Activated CD4-positive, CD25-positive, alpha-beta regulatory T cell (primary cell): Measurements from ENCODE around the gene PIGU.
"Not testable (repeated sequence)": the region's sequence is repeated elsewhere in the genome, so short reads cannot be mapped to it uniquely, and the experiment has no call there.

Experiments
- DNase-seq, 4 experiments: peaks; one replicate each; lab custom pipeline; 2025; lab: John Stamatoyannopoulos, UW

Gene PIGU, protein sequence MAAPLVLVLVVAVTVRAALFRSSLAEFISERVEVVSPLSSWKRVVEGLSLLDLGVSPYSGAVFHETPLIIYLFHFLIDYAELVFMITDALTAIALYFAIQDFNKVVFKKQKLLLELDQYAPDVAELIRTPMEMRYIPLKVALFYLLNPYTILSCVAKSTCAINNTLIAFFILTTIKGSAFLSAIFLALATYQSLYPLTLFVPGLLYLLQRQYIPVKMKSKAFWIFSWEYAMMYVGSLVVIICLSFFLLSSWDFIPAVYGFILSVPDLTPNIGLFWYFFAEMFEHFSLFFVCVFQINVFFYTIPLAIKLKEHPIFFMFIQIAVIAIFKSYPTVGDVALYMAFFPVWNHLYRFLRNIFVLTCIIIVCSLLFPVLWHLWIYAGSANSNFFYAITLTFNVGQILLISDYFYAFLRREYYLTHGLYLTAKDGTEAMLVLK

DNA sequence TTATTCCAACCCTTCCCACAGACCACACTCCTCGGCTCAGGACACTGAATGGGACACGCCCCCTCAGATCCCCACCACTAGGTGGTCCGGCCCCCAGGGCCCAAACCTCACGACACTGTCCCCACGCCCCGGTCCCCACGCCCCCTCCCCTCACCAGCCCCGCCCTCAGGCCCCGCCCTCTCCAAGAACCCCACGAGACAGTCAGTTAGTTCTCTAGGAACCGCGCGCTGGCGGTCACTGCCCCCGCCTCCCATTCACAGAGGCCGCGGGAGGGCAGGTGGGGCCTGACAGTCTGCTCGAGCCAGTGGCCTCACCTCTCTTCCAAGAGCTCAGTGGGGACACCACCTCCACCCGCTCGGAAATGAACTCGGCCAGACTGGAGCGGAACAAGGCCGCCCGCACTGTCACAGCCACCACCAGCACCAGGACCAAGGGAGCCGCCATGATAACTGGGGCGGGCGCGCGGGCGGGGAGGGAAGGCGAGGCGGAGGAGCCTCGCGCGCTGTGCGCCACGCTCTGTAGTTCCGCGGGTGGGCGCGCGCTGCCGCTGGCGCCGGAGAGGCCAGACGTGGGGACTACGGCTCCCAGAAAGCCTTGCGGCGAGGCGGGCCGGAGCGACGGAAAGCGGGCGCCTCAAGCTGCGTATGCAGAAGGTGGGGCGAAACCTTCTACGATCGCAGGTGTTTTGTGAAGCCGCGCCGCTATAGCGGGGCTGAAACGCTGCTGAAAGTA is at the start of gene PIGU:
Gene PIGU, minus strand, starts transcription at position 451 of the 732 bp plus-strand sequence. Its CDS starts 7 bp downstream, at position 444.
- peak; percentile 83 to 96 (median 92) for DNase-seq

DNA sequence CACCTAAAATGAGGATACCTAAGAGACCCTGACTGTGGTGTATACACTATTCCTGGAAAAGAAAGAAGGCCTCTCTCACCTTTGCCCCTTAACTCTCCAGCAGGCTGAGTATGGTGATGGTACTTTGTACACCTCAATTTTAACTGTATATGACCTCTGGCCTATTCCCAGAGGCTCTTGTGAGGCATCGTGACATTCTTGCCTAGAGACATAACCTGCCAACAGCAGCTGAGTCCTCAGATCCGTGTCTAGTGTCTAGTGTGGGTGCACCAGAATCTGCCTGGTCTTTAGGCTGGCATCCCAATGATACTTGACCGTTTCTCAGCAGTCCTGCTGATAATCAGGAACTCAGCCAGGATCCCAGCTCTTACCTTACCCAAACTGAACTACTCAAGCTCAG is 47.3 kb upstream of the PIGU start:
- no peak for DNase-seq

DNA sequence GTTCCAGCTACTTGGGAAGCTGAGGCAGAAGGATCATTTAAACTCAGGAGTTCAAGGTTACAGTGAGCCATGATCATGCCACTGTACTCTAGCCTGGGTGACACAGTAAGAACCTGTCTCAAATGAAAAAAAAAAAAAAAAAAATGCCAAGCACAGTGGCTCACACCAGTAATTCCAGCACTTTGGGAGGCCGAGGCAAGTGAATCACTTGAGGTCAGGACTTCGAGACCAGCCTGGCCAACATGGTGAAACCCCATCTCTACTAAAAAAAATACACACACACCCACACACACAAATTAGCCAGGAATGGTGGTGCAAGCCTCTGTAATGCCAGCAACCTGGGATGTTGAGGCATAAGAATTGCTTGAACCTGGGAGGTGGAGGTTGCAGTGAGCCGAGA is 45.7 kb upstream of the PIGU start:
- not testable (repeated sequence) for DNase-seq

DNA sequence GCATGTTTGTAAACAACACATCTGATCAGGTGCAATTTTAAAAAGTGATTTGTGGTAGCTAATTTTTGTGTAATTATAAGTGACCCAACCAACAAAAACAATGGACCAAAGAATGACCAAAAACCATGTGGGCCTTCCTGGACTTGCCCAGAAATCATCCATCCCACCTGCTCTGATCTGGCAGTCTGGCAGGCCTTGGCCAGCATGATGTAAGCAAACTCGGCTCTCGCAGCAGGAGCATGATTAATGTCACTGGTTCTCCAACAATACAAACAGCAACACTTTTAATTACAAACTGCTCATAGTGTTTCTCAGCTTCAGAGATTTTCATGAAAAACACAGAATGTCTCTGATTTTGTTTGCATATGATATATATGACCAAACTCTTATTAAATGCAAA is 43.4 kb upstream of the PIGU start:
- DNase-seq, result no peak

DNA sequence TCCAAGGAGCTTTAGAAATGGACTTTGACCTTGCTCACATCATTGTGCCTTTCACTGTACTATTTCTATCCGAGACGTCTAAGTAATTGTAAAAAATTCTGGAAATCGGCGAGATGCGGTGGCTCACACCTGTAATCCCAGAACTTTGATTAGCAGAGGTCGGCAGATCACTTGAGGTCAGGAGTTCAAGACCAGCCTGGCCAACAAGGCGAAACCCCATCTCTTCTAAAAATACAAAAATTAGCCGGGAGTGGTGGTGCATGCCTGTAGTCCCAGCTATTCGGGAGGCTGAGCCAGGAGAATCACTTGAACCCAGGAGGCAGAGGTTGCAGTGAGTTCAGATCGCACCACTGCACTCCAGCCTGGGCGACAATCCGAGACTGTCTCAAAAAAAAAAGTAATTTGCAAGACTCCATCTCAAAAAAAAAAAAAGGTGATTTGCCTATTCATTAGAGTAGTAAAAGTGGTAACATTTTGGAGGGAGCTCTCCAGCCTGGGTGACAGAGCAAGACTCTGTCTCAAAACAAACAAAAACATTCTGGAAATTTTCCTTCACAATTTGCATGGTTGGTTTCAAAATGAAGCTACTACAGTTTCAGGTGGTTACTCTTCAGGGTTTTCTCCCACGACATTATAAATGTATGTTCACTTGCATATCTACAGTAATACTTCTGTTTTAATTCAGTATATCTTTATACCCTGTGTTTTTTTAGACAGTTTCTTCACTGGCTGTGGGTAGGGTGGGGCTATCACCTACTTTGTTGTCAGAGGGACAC is 42.5 kb upstream of the PIGU start:
- DNase-seq, result not testable (repeated sequence)

DNA sequence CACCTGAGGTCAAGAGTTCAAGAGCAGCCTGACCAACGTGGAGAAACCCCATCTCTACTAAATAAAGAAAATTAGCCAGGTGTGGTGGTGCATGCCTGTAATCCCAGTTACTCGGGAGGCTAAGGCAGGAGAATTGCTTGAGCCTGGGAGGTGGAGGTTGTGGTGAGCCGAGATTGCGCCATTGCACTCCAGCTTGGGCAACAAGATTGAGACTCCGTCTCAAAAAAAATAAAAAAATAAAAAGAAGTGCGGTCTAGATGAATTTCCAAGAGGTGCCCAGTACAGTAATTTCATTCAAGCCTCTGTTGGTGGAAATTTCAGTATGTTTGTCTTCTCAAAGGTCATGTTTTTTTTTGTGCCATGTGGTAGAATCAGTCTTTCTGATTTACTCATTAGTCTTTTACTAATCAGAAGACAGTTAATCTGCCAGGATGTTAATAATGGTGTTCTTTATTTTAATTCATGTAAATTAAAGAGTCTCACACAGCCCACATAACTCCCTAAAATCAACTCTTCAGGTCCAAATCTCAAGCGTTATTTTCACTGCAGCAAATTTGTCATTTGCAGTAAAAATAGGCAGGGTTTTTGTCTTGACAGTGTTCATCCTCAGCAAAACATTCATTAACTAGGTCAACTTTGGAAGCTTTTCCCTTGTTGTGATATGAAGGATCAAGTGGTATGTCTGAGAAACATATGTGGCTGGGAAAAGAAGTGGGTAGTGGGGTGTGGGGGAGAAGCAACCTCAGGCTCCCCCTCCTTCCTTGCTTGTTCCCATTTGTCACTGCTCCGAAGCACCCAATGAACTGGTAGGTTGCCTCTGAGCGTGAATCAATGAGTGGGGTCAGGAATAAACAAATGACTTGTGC is 40.6 kb upstream of the PIGU start:
- DNase-seq, result no peak

DNA sequence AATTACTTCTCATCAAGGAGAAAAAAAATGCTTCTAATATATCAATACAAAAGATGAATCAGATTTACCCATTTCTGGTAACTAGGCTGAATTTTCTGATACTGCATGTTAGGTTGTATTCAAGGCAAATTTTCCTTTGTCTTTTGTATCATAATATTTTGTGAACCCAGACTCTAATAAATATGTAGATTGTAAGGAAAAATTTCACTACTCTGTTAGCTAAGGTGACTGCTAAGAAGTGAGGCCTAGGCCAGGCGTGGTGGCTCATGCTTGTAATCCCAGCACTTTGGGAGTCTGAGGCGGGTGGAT is 40.0 kb upstream of the PIGU start:
- no peak for DNase-seq

DNA sequence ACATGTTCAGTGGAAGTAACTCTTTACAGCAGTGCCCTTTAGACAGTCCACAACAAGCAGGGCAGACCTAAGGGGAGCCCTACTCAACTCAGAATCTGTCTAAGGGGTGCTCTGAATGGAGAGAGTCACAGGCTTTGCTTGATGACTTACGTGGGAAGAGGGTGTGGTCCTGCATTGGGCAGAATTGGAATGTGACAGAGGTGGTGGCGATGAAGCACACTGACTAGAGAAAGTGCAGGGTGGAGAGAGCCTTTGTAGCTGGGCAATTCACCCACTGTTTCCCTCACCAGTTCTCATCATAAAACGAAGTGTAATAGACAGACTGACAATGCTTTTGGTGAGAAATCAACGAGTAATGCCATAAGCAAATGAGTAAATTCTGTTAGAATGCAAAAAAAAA is 38.5 kb upstream of the PIGU start:
- no peak for DNase-seq

DNA sequence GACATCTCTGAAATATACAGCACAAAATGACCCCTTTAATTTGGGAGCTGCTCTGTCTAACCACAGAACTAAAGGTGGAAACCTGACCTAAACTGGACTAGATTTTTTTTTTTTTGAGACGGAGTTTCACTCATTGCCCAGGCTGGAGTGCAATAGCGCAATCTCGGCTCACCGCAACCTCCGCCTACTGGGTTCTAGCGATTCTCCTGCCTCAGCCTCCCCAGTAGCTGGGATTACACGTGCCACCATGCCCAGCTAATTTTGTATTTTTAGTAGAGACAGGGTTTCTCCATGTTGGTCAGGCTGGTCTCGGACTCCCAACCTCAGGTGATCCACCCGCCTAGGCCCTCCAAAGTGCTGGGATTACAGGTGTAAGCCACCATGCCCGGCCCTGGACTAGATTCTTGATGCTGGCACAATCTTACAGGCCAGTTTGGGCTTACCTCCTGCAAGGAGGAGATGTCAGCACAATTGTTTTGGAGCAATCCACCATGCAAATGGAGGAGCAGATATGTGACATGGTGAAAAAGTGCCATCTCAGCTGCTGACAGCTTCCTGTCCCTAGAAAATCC is 37.1 kb upstream of the PIGU start:
- not testable (repeated sequence) for DNase-seq

DNA sequence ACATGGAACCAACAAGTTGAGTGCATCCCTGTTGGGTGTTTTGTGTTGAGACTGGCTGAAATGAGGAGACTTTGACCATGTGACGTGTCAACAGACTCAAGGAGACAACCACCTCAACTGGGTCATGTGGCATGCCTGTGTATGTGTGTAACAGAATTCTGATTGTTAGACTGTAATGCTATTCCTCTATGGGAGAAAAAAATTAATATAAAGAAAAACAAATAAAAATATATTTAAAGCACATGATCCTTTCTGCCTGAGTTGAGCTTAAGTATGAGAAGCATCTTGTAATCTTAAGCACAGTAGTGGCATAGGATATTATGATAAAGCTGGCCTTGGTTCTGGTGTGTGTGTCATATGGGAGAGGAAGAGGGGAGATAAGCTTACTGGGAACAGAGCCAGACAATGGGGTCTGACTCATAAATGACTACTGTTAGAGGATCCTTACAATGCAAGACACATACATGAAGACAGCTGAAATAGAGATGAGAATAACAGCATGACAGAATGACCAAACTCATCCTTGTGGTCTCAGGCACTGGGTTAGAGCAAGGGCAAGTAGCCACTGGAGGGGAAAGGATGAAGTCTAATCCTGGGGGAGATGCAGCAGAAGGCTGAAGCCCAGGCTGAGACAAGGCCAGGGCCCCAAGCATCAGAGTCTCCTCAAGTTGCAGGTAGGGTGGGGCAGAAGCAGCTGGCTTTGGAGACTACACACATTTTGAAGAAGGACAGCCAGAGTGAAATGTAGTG is 36.5 kb upstream of the PIGU start:
- no peak for DNase-seq

DNA sequence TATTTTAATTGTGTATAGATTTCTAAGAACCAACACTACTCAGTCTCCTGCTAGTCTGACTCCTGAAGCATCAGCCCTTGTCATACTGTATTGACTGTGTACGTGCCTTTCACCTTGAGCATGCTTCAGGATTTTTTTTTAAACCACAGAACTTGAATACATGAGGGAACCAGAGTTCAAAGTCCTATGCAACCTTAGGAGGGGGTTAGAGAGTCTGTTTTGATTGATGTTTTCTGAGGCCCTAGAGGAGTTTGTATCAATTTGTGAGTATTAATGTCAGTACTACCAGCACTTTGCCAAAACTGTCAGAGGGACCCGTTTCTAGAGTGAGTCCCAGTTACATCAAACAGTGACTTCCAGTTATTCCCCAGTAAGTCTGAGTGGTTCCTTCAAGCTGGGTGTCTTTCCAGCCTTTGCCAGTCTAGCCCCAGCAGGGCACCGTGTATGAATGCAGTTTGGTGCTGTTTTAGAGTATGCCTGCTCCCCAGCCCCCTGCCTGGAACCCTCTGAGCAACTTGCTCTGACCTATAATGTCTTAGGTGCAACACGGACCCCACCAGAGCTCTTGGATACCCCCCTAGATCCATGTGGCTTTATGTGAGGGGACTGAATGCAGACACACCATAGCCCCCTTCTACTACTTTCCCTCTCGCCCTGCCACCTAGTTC is 35.8 kb upstream of the PIGU start:
- no peak for DNase-seq

DNA sequence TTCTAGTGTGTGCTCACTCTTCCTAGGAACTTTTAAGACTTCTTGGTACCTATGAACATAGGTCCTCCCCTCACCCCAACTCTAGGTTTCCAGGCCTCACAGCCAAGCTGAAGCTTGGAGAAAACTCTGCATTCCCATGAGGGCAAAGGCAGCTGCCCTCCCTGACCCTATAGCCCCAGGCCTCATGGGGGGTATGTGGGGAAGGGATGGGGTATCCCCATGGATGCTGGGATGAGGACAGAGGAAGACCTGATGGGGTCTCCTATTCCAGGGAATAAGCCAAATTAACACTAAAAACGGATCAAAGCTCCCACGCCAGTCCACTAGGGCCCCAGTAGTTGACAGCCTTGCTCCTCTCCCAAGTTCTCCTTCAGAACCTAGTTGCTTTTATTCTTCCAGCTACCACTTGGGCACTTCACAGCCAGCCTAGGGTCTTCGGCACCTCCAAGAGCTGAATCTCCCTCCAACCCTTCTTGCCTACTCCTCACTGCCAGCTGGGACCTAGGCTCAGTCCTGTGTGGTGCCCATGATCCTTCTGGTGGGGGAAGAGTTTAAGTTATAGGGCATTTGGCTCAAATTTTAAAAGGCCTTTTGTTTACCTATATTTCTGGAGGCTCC is 35.0 kb upstream of the PIGU start:
- no peak for DNase-seq

DNA sequence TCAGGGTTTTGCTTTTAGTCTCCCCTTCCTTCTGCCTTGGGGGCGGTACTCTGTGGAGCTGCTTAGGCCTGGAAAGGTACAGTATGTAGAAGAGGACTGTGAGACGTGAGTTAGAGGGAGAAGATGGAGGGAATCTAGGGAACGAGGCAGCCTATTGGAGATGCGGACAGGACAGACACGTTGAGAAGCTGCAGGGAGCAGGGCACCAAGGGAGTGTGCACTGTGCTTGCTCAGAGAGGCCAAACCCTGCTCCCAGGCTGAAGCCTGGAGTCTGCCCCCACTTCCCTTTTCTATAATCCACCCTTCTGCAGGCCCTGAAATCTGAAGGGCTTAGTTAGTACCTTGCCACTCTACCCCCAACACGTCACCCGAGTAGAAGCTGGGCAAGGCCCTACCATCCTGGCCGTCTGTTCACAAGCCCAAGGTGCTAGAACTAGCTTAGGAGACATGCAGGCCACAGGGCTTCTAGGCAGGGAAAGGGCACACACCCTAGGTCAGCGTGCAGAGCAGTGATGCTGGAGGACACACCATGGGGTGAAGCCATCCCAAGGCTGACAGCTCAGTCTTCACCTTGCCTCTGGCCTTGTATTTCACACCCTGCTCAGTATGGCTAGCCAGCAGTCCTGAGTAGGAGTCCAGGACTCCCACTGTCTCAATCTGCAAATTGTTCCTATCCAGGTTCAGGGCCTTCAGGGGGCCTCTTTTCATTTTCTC is 34.1 kb upstream of the PIGU start:
- no peak for DNase-seq

DNA sequence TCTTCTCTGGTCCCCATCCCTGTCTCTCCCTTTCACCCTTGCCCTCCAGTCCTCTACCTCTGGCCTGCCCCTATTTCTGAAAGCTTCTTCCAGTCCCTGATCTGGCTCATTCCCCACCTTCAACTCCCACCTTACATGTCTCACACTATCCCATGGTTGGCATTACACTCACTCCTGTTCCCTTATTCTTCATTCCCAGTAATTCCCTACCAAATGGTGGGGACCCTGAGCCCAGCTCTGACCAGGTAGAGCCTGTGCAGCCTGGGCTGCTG is 33.6 kb upstream of the PIGU start:
- DNase-seq, result no peak

DNA sequence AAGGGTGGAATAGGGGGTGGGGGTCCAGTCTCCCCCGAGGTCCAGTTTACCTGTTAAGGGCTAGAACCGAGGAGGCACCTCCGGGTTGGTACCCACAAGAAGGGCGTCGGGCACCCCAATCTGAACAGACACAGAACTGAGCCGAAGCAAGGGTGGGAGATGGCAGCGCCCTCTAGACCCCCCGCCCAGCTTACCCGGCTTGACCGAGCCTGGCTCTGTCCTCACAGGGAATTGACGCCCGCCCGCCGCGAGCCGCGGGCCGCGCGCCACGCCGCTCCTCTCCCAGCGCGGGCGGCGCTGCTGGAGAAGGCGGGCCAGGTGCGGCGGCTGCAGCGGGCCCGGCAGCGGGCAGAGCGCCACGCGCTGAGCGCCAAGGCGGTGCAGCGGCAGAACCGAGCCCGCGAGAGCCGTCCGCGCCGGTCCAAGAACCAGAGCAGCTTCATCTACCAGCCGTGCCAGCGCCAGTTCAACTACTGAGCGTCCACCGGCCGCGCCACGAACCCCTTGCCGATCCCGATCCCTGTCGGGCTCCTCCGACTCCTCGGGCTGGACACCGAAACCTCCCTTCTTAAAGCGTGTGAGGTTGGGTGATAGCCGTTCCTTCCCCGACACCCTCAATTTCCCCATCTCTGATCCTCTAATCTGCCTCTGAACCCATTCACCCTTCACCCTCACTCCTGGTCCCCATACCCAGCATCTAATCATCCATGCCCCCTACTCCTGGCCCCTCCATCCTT is 33.1 kb upstream of the PIGU start:
- DNase-seq, result peak; percentile 44 to 69 (median 50)

DNA sequence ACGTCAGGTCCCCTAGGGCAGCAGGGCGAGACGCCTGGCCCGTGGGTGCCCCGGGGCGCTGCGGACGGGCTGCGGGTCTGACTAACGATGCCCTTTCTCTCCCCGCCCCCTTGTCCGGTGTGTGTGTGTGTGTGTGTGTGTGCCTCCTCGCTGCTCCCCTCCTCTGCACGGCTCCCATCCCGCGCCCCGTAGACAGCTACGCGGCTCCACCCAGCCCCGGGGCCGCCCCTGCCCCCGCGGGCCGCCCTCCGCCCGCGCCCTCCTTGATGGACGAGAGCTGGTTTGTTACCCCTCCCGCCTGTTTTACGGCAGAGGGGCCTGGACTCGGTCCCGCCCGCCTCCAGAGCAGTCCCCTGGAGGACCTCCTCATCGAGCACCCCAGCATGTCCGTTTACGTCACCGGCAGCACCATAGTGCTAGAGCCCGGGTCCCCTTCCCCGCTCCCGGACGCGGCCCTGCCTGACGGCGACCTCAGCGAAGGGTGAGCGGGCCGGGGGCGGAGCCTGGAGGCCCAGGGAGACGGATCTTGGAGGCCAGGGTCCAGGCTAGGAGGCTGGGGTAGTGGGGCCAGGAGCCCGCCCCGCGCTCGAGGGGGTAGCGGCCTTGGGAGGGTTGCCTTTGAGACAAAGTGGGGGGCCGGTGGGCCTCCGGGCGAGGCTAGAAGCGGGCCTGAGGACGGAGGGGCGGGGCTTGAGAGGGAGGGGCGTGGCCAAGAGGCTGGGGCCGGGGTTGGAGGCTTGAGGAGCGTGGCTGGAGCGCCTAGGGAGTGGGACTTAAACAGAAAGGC is 32.3 kb upstream of the PIGU start:
- DNase-seq, result peak; percentile 56 to 70 (median 66)

DNA sequence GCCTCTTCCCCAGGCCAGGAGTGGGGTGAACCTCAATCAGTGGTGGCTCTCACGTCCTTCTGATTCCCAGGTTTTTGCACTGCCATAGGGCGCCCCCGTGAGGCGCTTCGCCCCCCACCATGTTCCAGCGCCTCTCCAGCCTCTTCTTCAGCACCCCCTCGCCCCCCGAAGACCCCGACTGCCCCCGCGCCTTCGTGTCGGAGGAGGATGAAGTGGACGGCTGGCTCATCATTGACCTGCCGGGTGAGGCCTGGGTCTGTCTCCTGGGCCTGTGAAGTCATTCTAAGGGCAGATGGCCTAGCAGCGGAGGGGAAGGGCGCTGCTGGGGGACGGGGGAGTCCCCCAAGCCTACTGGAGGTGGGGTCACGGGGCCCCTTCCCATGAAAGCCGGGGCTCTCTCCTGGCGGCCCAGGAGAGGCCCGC is 31.7 kb upstream of the PIGU start:
- DNase-seq, result peak; percentile 15 to 42 (median 36)
